Smooth muscle cell (in vitro differentiated cells): ENCODE data around the gene PAQR7. TPM values are rescaled to one million over a fixed set of nuclear protein-coding genes. Genes with fewer than 3 reads are reported as not detected.
A peak's percentile ranks its signal among the peaks of the same experiment; 100 is the strongest.

ENCODE experiments used
- DNase-seq: peaks from one replicate; lab custom pipeline; 2025; ENCODE audit not compliant: unreplicated experiment; lab: John Stamatoyannopoulos, UW
- H2AFZ ChIP-seq: fragments of 200-600 bp; sonication (generic); 2 replicates; pipeline ENCODE4 v1.6.0; 2016; ENCODE audit warnings: antibody characterized with exemption, low read depth, mild to moderate bottlenecking
- H3F3A ChIP-seq: fragments of 200-600 bp; sonication (generic); 2 replicates; pipeline ENCODE4 v1.6.0; 2017; ENCODE audit warnings: antibody characterized with exemption, low read depth
- H3K27ac ChIP-seq: fragments of 200-600 bp; sonication (generic); 2 replicates; pipeline ENCODE4 v1.5.1; 2016; ENCODE audit warnings: low read depth, mild to moderate bottlenecking
- H3K27me3 ChIP-seq: fragments of 200-600 bp; sonication (generic); 2 replicates; pipeline ENCODE4 v1.6.1; 2016; ENCODE audit warnings: low read depth, mild to moderate bottlenecking
- H3K36me3 ChIP-seq: fragments of 200-600 bp; sonication (generic); 2 replicates; pipeline ENCODE4 v1.5.1; 2016; ENCODE audit warnings: low read depth
- H3K4me1 ChIP-seq: fragments of 200-600 bp; sonication (generic); 2 replicates; pipeline ENCODE4 v1.5.1; 2016; ENCODE audit warnings: low read depth
- H3K4me2 ChIP-seq: fragments of 200-600 bp; sonication (generic); 2 replicates; pipeline ENCODE4 v1.6.0; 2016; ENCODE audit warnings: mild to moderate bottlenecking
- H3K4me3 ChIP-seq: fragments of 200-600 bp; sonication (generic); 2 replicates; pipeline ENCODE4 v1.5.1; 2016; ENCODE audit warnings: mild to moderate bottlenecking
- H3K79me2 ChIP-seq: fragments of 200-600 bp; sonication (generic); 2 replicates; pipeline ENCODE4 v1.6.0; 2016; ENCODE audit warnings: low read depth, mild to moderate bottlenecking
- H3K9ac ChIP-seq: fragments of 200-600 bp; sonication (generic); 2 replicates; pipeline ENCODE4 v1.6.0; 2016; ENCODE audit warnings: low read depth
- H3K9me3 ChIP-seq: fragments of 200-600 bp; sonication (generic); replicated peaks from 2 replicates; pipeline ENCODE4 v1.5.1; 2016; ENCODE audit warnings: low read depth
- H4K20me1 ChIP-seq: fragments of 200-600 bp; sonication (generic); 2 replicates; pipeline ENCODE4 v1.6.0; 2016; ENCODE audit warnings: low read depth
- WGBS: methylation state at CpG from one replicate; pipeline ENCODE4 v1.1.7; 2016; ENCODE audit warnings: low lambda C conversion rate; 5-methylcytosine and 5-hydroxymethylcytosine counted together
- polyA plus RNA-seq: library from polyadenylated mRNA; unstranded; fragments of >200 nt; fragmentation: Nextera tagmentation; extraction: Ambion mirVana; gene quantifications from 2 replicates; pipeline ENCODE4 v1.2.1, GENCODE V29; 2016
- total RNA-seq: library from RNA; depleted of rRNA; stranded (reverse); fragments of >200 nt; gene quantifications from 2 replicates; pipeline ENCODE4 v1.2.3, GENCODE V29; 2014
- TF ChIP-seq, protein P1 (sequence below): fragments of 200-600 bp; sonication (generic); IDR thresholded peaks from 2 replicates; pipeline ENCODE4 v1.5.1; 2017; ENCODE audit warnings: borderline replicate concordance, mild to moderate bottlenecking, antibody characterized with exemption; ENCODE audit not compliant: insufficient read depth, poor library complexity, severe bottlenecking

PAQR7 gene
- total and polyA plus RNA-seq, 2 experiments from 2014 or later: 2.9 to 10.0 TPM

DNA sequence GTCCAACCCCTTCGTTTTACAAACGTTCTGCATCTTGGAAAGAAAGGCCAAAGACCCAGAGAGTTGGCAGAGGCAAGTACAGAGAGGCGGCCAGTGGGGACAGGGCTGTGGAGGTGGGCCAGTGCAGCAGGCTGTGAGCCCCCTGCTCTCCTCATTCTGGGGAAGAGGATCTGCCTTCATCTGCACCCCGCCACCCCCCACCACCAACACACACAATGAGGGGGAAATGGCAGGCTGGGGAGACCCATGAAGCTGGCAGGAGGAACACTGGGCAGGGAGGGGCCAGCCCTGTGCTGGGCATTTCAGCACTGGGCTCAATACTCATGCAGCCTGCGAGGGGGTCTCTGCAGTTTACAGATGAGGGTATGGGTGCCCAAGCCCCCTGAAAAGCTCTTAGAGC, 16.1 kb upstream of the PAQR7 start:
- Histone ChIP-seq H3K4me3 (no peak overlapping the region), H3K4me2 (peak overlapping the region; percentile 74), H3K36me3 (no peaks in the 10 kb centered on the region), H3F3A (peaks cover 20% of the 10 kb centered on the region), H2AFZ (no peak overlapping the region), H3K79me2 (no peaks in the 10 kb centered on the region), H3K4me1 (peaks cover 30% of the 10 kb centered on the region), H4K20me1 (no peaks in the 10 kb centered on the region), H3K9me3 (no peaks in the 10 kb centered on the region), H3K27me3 (no peaks in the 10 kb centered on the region), H3K27ac (peak overlapping the region; percentile 88), H3K9ac (peak overlapping the region; percentile 13)
- no peak for DNase-seq
- 92% methylated on average over 5 of the region's 5 CpGs for WGBS
- TF ChIP-seq, protein P1, sequence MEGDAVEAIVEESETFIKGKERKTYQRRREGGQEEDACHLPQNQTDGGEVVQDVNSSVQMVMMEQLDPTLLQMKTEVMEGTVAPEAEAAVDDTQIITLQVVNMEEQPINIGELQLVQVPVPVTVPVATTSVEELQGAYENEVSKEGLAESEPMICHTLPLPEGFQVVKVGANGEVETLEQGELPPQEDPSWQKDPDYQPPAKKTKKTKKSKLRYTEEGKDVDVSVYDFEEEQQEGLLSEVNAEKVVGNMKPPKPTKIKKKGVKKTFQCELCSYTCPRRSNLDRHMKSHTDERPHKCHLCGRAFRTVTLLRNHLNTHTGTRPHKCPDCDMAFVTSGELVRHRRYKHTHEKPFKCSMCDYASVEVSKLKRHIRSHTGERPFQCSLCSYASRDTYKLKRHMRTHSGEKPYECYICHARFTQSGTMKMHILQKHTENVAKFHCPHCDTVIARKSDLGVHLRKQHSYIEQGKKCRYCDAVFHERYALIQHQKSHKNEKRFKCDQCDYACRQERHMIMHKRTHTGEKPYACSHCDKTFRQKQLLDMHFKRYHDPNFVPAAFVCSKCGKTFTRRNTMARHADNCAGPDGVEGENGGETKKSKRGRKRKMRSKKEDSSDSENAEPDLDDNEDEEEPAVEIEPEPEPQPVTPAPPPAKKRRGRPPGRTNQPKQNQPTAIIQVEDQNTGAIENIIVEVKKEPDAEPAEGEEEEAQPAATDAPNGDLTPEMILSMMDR: no peak

DNA sequence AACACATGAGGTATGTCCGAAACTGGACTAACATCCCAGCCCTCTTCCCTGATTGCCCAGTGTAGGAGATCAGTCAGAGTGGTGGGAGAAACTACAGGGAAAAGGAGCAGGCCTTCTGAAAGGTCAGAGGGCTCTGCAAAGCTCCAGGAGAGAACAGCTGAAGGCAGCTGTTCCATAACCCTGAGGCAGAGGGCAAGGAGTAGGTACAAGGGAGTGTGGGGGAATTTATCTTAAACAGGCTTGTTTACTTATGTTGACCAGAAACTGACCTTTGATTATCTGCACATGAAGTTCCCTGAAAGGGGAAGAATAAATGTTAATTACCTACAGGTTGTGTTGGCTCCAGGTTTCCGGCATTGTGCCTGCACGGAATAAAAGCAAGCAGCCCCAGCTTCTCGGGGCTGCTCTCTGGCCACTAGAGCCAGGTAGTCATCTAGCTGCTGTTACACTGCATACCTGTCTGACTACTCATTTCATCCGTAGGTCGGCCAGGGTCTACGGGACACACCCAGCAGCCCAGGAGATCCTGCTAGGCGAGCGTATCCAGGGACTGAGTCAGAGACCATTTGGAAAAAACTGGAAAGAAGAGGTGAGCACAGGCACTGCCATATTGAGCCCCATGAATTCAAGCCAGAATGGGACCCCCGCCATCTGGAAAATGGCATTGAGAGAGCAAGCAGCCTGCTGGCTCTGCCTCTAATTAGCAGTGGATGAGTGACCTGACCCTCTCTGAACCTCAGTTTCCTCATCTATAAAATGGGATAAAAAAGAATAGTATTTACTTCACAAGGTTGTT, 14.9 kb upstream of the PAQR7 start:
- H3K36me3 ChIP-seq: no peaks in the 10 kb centered on the region
- no peaks in the 10 kb centered on the region for H4K20me1 ChIP-seq
- 58% methylated on average over 10 of the region's 10 CpGs for WGBS
- peaks cover 10% of the 10 kb centered on the region for H3F3A ChIP-seq
- peaks cover 27% of the 10 kb centered on the region for H3K4me1 ChIP-seq
- H3K27me3 ChIP-seq: no peaks in the 10 kb centered on the region
- TF ChIP-seq, protein P1: no peak
- no peaks in the 10 kb centered on the region for H3K9me3 ChIP-seq
- H3K9ac ChIP-seq: peak overlapping the region; percentile 63
- H3K4me2 ChIP-seq: peak overlapping the region; percentile 33
- H3K4me3 ChIP-seq: no peak overlapping the region
- DNase-seq: no peak
- H2AFZ ChIP-seq: no peak overlapping the region
- H3K79me2 ChIP-seq: no peaks in the 10 kb centered on the region
- H3K27ac ChIP-seq: peak overlapping the region; percentile 88

DNA sequence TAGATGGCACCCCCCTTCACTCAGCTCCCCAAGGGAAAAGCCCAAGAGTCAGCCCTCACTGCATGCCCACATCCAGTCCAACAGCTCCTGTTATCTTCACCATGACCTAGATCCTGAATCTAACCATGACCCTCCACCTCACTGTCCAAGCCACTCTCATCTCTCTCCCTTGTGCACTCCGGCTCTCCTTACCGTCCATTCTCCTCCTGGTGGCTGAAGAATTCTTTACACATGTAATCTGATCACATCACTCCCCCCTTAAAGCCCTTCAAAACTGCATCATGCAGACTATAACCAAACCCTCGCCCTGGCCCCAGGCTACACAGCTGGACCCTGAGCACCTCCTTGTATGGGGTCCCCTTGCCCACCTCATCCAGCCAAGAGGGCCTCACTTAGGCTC, 14.0 kb upstream of the PAQR7 start:
- H3K9me3 ChIP-seq: no peaks in the 10 kb centered on the region
- H3K4me2 ChIP-seq: peak overlapping the region; percentile 33
- no peak for DNase-seq
- H3K27me3 ChIP-seq: no peaks in the 10 kb centered on the region
- 77% methylated on average over 3 of the region's 3 CpGs for WGBS
- no peak overlapping the region for H3K4me3 ChIP-seq
- H3K27ac ChIP-seq: peak overlapping the region; percentile 88
- peaks cover 10% of the 10 kb centered on the region for H3F3A ChIP-seq
- no peaks in the 10 kb centered on the region for H3K36me3 ChIP-seq
- no peak overlapping the region for H2AFZ ChIP-seq
- H4K20me1 ChIP-seq: no peaks in the 10 kb centered on the region
- TF ChIP-seq, protein P1: no peak
- no peaks in the 10 kb centered on the region for H3K79me2 ChIP-seq
- H3K4me1 ChIP-seq: peaks cover 27% of the 10 kb centered on the region
- H3K9ac ChIP-seq: peak overlapping the region; percentile 63
